NCI-H82 treated with DMSO at 0.1 percent for 48 hours (cell line): Measurements from ENCODE around the gene KRT80.
A peak's percentile ranks its signal among the peaks of the same experiment; 100 is the strongest.

Source experiments
- DNase-seq: peaks from one replicate; lab custom pipeline; 2025; ENCODE audit not compliant: unreplicated experiment; lab: John Stamatoyannopoulos, UW

KRT80 gene

GRCh38 chr12:52156757-52157565 lies 34.9 kb downstream of the KRT80 start:
- peak; percentile 36 for DNase-seq

- DNase-seq, result no peak
These were observed 35.5 kb downstream of the KRT80 start for GRCh38 chr12:52156311-52156710.

- no peak for DNase-seq
These were observed 36.6 kb downstream of the KRT80 start for GRCh38 chr12:52155048-52155868.

DNA sequence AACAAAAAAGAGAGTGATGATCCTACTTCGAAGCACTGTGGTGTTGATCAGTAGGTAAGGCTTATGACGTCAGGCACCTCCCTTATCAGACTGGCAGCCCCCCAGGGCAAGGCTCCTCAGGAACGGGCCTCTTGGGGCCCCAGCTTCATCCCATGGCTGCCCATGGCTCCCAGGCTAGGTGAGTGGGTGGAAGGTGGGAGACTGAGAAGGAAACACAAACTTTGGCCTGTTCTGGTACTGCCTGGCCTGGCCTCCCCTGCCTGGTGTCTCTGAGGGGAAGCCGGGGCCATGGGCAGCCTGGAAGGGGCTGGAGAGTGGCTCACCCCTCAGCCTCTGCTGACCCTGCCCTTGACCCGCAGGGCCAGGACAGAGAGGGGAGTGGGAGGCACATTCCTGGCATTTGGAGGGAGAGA lies 38.9 kb downstream of the KRT80 start:
- no peak for DNase-seq

DNA sequence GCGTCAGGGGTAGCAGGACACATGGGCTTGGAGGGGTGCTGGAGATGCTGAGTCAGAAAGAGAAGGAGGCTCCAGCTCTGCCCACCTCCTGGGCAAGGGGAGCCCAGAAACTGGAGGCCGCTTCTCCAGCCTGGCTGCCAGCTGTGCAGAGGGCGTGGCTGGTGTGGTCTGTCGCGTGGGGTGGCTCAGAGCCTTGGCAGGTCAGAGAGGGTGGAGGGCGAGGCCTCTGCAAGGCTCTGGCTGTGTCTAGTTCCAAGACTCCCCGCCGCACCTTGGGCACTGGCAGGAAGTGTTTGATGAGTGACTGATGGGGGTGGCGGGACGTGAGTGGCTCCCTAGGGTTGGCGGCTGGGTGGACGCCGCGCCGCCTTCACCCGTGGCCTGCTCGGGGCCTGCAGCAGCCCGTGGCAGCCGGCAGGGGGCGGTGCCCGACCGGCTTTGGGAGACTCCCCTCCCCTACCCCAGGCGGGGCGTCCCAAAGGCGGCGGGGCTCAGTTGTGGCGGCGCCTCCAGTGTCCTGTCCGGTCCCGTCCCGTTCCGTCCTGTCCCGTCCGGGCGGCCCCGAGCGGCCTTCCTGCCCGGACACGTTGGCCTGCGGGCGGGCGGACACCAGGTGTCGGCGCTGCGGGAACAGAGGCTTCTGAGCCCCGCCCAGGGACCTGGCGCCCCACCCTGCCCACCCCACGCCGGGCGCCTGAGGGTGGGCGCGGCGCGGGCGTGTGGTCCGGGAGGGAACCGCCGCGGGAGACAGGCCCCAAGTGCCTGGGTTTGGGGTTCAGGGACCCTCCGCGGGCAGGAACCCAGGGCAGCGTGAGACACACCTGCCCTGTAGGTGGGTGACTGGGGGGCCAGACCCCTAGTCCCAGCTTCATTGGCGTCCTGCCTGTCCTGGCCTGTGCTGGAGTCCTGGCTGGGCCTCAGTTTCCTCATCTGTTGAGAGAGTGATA lies 39.7 kb downstream of the KRT80 start:
- DNase-seq, result no peak

- DNase-seq, result no peak
These were observed 40.5 kb downstream of the KRT80 start for GRCh38 chr12:52151153-52151836.

DNA sequence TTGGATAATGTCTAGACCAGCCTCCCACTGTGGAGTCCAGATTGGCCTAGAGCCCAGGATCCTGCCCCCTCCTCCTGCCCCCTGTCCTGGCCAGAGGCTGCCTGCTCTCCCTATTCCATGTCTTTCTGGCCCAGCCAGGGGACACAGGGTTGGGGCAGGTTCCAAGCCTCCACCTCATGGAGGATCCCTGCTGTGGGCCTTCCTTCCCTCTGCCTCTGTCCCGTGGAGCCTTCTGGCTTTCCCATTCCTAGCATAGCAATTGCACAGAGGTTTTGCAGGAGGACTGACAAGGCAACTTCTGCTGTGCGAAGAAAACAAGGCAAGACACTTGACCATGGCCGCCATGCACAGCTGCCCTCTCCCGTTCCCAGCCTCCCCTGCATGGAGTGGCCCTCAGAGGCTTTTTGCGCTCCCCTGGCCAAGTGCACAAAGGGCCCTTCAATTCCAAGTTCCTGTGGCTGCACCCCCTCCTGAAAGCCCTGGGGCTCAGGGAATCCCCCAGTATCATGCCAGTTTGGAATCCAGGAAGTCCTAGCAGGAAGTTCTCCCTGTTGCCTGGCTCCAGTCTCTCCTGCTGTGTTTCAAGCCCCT lies 42.1 kb downstream of the KRT80 start:
- no peak for DNase-seq

DNA sequence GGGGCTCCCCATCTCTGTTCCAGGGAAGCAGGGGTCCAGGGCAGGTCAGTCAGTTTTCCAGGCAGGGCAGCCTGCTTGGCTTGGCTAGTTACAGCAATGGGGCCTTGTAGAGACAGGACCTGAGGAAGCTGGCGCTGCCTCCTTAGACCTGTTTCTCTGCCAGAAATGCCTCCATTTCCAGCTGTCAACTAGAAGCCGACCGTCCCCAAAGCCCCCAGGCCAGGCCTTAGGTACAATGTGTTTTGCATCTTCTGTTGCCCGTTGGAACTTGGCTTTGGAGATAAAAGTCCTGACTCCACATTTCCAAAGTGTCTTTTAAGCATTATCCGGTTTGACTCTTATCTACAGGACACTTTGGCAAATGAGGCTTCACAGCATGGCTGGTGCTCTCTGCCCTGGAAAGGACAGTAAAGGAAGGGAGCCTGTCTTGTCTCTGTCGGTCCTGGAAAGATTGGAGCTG lies 42.6 kb downstream of the KRT80 start:
- DNase-seq, result no peak

DNA sequence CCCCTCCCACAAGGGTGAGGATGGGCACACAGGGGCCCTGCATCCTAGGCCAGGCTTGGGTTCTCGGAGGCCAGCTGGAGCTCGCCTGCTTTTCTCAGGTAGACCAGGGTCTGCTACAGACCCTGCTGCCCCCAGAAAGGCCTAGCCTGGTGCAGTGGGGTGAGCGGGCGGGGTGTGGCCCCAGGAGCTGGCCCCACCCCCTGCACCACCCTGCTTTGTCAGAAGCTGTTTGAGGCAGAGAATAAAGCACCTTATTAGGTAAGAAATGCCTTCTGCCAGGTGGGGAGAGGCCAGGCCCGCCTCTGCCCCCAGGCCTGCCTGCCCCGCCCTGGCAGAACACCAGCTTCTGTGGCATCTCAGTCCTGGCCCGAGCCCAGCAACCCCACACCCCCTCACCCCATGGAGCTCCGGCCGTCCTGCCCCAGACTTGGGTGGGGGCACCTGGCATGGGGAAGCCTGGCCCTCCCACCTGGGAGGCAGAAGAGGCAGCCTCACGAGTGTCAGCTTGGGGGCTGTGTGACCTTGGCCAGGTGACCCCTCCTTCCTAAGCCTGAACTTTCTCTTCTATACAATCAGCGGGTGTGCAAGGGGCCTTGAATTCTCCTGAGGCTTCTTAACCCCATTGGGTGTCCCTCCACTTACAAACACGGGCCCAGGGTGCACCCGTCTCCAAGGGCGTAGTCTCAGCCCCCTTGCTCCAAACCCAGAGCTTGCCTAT lies 43.2 kb downstream of the KRT80 start:
- no peak for DNase-seq

GRCh38 chr12:52147964-52148463 lies 43.8 kb downstream of the KRT80 start:
- no peak for DNase-seq

- no peak for DNase-seq
These were observed 44.3 kb downstream of the KRT80 start for GRCh38 chr12:52147367-52147963.

- no peak for DNase-seq
These were observed 44.9 kb downstream of the KRT80 start for GRCh38 chr12:52146822-52147366.

DNA sequence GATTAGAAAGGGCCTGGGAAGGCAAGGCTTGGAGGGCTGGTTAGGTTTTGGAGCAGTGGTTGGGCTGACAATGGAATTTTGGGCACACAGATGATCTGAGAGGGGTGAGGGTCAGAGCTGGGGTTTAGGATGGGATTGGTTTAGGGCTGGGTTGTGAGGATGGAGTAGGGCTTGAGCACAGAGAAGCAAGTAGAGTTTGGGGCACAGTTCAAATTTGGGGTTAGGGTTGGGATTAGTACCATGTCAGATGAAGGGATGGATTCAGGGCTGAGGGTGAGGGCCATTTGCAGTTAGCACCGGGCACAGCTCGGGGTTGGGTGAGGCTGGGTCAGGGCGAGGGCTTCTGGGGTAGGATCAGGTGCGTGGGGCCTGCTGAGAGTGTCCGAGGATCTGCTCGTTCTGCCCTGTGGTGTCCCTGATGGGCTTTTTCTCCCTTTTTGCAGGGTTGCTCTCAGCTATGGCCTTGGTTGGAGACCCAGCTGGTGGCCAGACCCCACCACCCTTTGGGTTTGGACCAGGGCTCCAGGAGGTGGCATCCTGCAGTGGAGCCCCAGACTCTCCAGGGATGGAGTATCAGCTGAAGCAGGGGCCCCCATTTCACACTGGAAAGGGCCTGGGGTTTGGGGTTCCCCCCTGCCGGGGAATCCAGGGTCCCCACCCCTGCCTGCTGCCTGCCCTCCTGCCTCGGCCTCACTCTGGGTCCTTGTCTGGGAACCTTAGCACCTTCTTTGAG lies 45.6 kb downstream of the KRT80 start:
- no peak for DNase-seq

DNA sequence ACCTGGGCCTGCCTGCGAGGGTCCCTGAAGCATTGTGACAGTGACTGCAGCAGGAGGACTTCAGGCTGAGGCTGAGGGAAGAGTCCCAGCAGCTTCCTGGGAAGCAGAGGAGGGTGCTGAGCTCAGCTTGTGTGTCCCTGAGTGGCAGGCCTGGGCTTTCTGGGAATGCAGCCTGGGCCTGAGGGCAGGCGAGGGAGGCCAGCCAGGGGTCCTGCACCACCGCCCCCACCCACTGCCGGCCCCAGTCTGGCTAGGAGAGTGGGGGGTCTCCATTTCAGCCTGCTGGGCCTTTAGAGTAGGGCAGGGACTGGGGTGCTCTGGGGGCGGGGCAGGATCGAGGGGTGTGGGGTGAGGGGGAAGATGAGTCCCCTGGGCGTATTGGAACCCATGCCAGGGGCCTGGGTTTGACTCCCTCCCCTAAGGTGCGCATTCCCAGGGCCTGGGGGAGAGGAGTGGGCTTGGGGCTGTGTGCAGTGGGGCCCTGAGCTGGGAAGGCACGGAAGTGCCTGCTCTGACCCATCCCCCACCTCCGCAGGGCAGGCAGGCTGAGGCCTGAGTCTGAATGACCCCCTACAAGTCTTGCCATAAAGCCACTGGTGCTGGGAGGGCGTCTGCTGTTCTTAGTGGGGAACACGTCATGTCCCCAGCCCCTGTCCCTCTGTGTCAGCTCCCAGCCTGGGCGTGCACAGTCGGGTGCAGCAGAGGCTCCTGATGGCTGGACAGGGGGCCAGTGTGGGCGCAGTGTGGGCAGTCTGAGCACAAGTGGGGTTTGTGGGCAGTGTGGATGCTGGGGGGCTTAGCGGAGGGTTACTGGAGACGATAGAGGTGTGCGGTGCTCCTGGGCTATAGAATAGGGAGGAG lies 46.4 kb downstream of the KRT80 start:
- DNase-seq, result no peak

GRCh38 chr12:52144512-52145227 lies 47.1 kb downstream of the KRT80 start:
- no peak for DNase-seq

DNA sequence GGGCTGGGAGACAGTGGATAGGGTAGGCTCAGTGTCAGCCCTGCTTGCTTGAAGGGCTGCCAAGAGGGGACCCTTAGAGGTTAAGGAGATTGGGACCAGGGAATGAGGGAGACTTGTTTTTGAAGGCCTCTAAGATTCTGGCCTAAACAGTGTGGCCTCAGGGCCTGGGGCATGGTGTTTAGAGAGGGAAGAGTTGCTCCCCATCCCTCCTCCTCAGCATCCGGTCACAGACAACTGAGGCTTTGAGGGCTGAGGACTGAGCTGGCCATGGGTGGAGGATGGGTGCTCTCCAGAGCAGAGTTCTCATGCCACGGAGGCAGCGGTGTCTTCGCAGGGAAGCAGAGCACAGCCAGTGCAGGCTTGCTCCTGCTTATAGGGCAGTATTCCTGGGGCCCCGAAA lies 49.4 kb downstream of the KRT80 start:
- DNase-seq, result no peak
